Right atrium auricular region (tissue), 2 donors: ENCODE measurements around the gene PGAM2. TPM values are rescaled to one million over a fixed set of nuclear protein-coding genes. Genes with fewer than 3 reads are reported as not detected.
A peak's percentile ranks its signal among the peaks of the same experiment; 100 is the strongest.

Experiments
- DNase-seq: peaks from one replicate; pipeline ENCODE4 v3.0.0-alpha.2; 2019; ENCODE audit warnings: low spot score
- H3K27ac ChIP-seq, 2 donors: fragments of 200-600 bp; sonication (generic); 1 replicate in 1 of 2; 2 replicates in 1 of 2; pipeline ENCODE4 v1.5.1; 2016 to 2019
- H3K27me3 ChIP-seq, 2 donors: fragments of 200-600 bp; sonication (generic); one replicate each; pipeline versions ENCODE4 v1.5.1 to v1.6.0; 2017 to 2019
- H3K36me3 ChIP-seq: fragments of 200-600 bp; sonication (generic); one replicate; pipeline ENCODE4 v1.5.1; 2016
- H3K4me1 ChIP-seq, 2 donors: fragments of 200-600 bp; sonication (generic); one replicate each; pipeline versions ENCODE4 v1.5.1 to v1.6.0; 2017 to 2019
- H3K4me3 ChIP-seq, 2 donors: fragments of 200-600 bp; sonication (generic); 1 replicate in 1 of 2; 2 replicates in 1 of 2; pipeline ENCODE4 v1.5.1; 2017 to 2019; ENCODE audit warnings: mild to moderate bottlenecking in 1 of 2, moderate library complexity in 1 of 2
- H3K9me3 ChIP-seq, 2 donors: fragments of 200-600 bp; sonication (generic); one replicate each; pipeline ENCODE4 v1.5.1; 2019
- CTCF ChIP-seq, 2 donors: fragments of 200-600 bp; sonication (generic); IDR thresholded peaks; one replicate each; pipeline ENCODE4 v1.5.1; 2019; ENCODE audit warnings: antibody characterized with exemption in 2 of 2
- total RNA-seq, 2 donors: library from RNA; depleted of rRNA; stranded (reverse); fragments of >200 nt; gene quantifications; one replicate each; pipeline ENCODE4 v1.1.0, GENCODE V29; 2016

Gene PGAM2
- total RNA-seq, 2 donors from 2014 or later, result 680 to 2,809 TPM

GRCh38 chr7:44066494-44067063, 1.2 kb upstream of the PGAM2 start:
- Histone ChIP-seq H3K27me3 (no peaks in the 10 kb centered on the region), H3K4me1 (peaks cover 0 to 69% of the 10 kb centered on the region in 2 donors), H3K4me3 (no peak overlapping the region), H3K9me3 (no peaks in the 10 kb centered on the region), H3K27ac (peak overlapping the region; percentile 86 to 89), H3K36me3 (peaks cover 10% of the 10 kb centered on the region)
- no peak for TF ChIP-seq CTCF (IDR thresholded peaks at IDR 0.05)
- no peak for DNase-seq

GRCh38 chr7:44066111-44066460, 719 bp upstream of the PGAM2 start:
- DNase-seq, result no peak
- Histone ChIP-seq H3K27ac (peak overlapping the region; percentile 86 to 89), H3K27me3 (no peaks in the 10 kb centered on the region), H3K9me3 (no peaks in the 10 kb centered on the region), H3K4me3 (no peak overlapping the region), H3K4me1 (peaks cover 0 to 69% of the 10 kb centered on the region in 2 donors), H3K36me3 (peaks cover 15% of the 10 kb centered on the region)
- no peak for TF ChIP-seq CTCF (IDR thresholded peaks at IDR 0.05)

GRCh38 chr7:44064791-44065430, 456 bp downstream of the PGAM2 start:
- H3K36me3 ChIP-seq, result peaks cover 26% of the 10 kb centered on the region
- H3K4me1 ChIP-seq, result peaks cover 0 to 76% of the 10 kb centered on the region in 2 donors
- no peak for DNase-seq
- H3K9me3 ChIP-seq, result no peaks in the 10 kb centered on the region
- H3K27ac ChIP-seq, result peak overlapping the region; percentile 86 to 89
- H3K4me3 ChIP-seq, result peak overlapping the region; percentile 55 to 63
- no peak for TF ChIP-seq CTCF (IDR thresholded peaks at IDR 0.05)
- H3K27me3 ChIP-seq, result no peaks in the 10 kb centered on the region

- no peak for DNase-seq
- H3K27ac ChIP-seq, result peak overlapping the region; percentile 86 to 89
Observed at GRCh38 chr7:44063894-44064651, 1.3 kb downstream of the PGAM2 start.

GRCh38 chr7:44063547-44063893, 1.8 kb downstream of the PGAM2 start:
- TF ChIP-seq CTCF (IDR thresholded peaks at IDR 0.05), result no peak
- no peak for DNase-seq
- peaks cover 40% of the 10 kb centered on the region for H3K36me3 ChIP-seq
- peak overlapping the region; percentile 86 to 89 for H3K27ac ChIP-seq
- peaks cover 0 to 76% of the 10 kb centered on the region in 2 donors for H3K4me1 ChIP-seq
- H3K27me3 ChIP-seq, result no peaks in the 10 kb centered on the region
- no peaks in the 10 kb centered on the region for H3K9me3 ChIP-seq
- peak overlapping the region; percentile 55 to 63 for H3K4me3 ChIP-seq

More at GRCh38 chr7:44063894-44064651, 1.3 kb downstream of the PGAM2 start:
- peaks cover 0 to 76% of the 10 kb centered on the region in 2 donors for H3K4me1 ChIP-seq
- H3K36me3 ChIP-seq, result peaks cover 35% of the 10 kb centered on the region
- H3K9me3 ChIP-seq, result no peaks in the 10 kb centered on the region
- no peak for TF ChIP-seq CTCF (IDR thresholded peaks at IDR 0.05)
- H3K4me3 ChIP-seq, result peak overlapping the region; percentile 55 to 63
- no peaks in the 10 kb centered on the region for H3K27me3 ChIP-seq
